Smooth muscle cell of the brain vasculature (primary cell): ENCODE measurements around the gene RIPK4.

ENCODE experiments used
- DNase-seq: peaks from one replicate; pipeline ENCODE4 v3.0.0-alpha.2; 2012; ENCODE audit warnings: low read depth, low spot score

RIPK4 gene

DNA sequence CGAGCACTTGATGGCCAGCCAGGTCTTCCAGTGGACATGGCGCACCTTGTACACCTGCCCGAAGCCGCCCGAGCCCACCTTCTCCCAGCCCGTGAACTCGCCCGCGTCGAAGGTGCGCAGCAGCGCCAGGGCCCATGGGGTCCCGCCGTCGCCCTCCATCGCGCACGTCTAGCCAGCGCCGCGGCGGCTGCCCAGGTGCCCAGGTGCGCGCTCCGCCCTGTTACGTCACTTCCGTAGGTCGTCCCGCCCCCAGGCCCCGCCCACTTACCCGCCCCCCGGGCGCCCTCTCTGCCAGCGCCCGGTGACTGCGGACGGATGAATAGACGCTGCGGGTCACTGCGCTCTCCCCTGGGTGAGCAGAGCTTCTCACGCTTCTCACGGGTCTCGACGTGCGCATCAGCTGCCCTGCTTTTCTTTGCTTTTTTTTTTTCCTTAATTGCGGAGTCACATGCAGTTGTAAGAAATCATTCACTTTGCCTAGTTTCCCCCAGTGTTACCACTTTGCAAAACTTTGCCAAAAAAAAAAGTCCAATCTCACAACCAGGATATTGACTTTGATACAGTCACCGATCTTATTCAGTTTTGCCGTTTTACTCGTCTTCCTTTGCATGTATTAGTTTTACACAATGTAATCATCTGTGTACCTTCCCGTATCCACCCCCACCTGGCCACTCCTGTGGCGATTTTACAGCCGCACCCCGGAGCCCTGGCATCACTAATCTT is at the start of gene RIPK4:
Gene RIPK4 (minus strand): TSS at position 170 of the 723 bp plus-strand sequence. CDS start 11 bp downstream, at position 159.
- DNase-seq: no peak

GRCh38 chr21:41815652-41816582 is 49.1 kb upstream of the RIPK4 start:
- DNase-seq: no peak

DNA sequence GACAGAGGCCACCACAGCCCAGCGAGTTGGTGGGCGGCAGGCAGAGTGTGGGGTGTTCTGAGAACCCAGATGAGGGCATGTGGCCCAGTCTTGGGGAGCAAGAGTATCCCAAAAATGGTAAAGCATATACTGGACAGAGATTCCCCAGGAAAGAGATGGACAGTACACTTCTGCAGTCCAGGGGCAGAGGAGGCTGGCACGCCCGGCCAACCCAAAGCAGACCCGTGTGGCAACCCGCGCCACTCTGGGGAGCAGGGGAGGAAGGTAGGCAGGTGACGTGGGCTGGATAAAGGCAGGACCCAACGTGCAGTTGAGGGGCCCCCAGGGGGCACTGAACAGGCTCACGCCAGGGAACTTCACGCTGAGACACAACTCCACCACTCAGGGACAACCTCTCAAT is 46.4 kb upstream of the RIPK4 start:
- no peak for DNase-seq

DNA sequence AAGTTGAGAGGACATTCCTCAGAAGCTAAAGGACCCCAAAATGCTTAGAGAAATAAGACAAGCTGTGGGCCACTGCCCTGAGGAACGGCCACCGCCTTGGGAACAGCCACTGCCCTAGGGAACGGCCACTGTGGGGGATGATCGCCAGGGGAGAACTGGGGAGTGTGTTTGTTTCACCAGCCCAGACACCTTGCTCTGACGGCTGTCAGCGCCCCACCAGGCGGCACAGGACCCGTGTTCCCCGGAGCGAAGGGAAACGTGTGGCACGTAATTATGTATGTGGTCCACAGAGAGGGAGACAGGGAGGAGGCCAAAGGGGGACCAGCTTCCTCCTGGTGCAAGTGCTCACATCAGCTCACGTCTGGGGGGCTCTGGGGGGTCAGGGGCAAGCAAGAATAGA is 45.8 kb upstream of the RIPK4 start:
- no peak for DNase-seq

- no peak for DNase-seq
Observed at GRCh38 chr21:41810597-41810932, 43.7 kb upstream of the RIPK4 start.

DNA sequence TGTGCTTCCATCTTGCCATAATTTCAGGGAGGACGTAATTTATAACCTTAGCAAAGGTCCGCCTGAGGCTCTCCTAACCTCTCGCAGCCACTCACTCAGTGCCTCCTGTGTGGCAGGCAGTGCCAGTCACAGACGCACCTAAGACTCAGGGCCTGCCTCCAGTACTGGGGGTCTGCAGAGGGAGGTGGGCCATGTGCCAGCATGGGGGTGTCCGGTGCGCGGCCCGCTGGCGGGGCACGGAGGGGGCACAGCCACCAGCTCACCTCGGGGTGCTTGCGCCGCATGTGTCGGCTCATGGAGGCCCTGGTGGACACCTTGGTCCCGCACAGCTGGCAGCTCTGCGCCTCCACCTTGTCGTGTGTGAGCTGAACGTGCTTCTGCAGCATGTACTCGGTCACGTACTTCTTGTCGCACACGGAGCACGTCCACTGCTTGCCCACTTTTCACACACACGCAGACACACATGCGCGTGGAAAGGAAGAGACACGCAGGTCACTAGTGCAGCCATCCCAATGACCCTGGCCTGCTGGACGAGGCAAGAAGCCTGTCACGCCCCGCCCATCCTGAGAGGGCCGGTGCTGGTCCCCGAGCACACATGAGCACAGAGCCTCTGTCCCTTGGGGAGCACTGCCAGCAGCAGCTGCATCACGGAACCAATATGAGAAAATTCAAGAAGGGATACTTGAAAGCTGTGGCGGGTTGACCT is 43.2 kb upstream of the RIPK4 start:
- DNase-seq: no peak

DNA sequence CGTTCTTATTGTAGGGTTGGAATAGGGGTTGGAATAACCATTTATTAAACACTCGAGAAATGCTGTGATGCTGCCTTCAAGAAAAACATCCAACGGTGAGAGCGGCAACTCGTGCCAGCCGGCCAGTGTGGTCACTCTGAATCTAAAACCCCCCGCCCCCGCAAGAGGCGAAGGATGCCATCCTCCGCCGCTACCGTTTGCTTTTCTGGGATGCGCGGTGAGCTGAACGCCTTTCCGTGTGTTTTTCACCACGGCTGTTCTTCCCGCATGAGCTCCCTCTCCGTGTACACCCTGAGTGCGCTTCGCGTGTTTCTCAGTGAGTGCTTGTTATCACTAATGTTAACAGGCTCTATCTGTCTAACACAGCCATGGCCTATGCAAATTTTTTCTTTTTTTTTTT is 42.0 kb upstream of the RIPK4 start:
- no peak for DNase-seq

GRCh38 chr21:41808094-41808493 is 41.2 kb upstream of the RIPK4 start:
- DNase-seq: no peak

DNA sequence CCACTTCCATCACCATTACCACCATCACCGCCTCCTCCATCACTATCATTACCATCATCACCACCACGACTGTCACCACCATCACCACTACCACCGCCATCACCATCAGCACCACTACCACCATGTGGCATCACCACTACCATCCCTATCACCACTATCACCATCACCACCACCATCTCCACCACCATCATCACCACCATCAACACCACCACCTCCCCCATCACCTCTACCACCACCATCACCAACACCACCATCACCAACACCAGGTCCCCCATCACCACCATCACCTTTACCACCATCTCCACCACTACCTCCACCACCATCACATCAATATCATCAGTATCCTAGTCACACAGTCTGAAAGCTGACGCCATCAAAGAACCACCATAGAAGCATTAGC is 39.9 kb upstream of the RIPK4 start:
- no peak for DNase-seq

- no peak for DNase-seq
Observed at GRCh38 chr21:41805643-41806042, 38.8 kb upstream of the RIPK4 start.

DNA sequence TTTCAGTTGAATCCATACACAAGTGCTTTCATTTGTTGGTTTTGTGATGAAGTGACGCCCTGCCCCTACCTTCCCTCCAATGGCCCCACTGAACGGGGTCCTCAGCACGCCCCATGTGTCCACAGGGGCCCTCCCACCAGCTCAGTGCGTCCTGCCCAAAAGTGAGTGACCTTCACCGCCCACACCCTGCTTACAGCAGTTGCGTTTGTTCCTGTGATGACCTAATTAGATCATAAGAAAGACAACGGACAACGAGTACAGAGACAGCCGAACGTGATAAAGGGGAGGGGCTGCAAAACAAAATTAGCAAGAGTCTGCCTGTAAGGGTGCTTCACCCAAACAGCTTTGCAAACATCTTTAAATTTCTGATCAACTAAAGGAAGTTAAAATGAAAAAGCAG is 38.2 kb upstream of the RIPK4 start:
- DNase-seq: no peak

DNA sequence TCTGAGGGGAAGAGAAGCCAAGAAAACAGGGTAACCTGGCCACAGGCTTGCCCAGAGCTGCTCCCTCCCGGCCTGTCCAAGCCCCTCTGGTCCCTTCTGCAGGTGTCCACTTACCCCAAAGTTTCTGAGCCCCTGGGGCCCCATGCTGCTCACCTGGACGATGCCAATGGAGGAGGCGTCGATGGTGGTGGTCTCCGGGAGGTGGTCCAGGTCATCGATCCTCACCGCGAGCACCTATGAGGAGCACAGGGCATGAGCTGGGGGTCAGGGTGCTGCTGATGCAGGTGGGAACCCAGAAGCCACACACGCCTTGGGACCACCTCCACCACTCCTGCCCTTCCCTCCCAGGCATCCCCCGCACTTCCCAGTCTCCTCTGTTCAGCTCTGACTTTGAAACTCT is 37.5 kb upstream of the RIPK4 start:
- DNase-seq: no peak

GRCh38 chr21:41803316-41803715 is 36.5 kb upstream of the RIPK4 start:
- DNase-seq: peak; percentile 13

DNA sequence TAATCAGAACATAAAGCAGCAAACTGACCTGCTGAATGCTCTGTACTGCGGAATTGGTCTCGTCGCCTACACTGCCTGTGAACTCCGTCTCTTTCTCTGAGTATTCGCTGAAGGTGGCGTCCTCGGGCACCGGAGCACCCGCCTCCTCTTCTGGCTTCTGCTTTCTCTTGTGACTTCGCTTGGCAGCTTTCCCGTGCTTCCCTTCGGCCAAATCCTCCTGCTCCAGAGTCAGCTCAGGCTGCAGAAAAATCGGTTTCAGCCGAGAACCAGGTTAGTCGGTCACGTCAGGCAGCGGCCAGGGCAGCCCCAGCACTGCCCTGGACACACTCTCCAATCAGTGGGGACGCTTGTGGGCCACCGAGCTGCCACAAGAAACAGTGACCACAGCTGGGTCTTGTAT is 35.8 kb upstream of the RIPK4 start:
- no peak for DNase-seq

DNA sequence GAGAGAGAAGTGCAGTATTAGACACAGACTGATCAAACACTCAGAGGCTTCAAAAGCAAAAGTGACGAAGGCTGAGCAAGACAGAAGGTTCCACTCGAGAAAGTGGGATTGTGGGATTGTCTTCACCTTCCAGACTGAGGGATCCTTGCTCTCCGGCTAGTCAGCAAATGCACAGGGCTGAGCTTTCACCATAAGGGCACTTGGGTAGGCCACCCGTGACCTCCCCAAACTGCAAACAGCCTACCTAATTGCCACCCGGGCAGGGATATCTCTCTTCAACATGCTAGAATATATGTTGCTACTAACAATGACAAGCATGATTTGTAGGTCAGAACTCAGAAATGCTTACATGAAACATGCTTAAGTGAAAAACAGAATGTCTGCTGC is 35.3 kb upstream of the RIPK4 start:
- no peak for DNase-seq

DNA sequence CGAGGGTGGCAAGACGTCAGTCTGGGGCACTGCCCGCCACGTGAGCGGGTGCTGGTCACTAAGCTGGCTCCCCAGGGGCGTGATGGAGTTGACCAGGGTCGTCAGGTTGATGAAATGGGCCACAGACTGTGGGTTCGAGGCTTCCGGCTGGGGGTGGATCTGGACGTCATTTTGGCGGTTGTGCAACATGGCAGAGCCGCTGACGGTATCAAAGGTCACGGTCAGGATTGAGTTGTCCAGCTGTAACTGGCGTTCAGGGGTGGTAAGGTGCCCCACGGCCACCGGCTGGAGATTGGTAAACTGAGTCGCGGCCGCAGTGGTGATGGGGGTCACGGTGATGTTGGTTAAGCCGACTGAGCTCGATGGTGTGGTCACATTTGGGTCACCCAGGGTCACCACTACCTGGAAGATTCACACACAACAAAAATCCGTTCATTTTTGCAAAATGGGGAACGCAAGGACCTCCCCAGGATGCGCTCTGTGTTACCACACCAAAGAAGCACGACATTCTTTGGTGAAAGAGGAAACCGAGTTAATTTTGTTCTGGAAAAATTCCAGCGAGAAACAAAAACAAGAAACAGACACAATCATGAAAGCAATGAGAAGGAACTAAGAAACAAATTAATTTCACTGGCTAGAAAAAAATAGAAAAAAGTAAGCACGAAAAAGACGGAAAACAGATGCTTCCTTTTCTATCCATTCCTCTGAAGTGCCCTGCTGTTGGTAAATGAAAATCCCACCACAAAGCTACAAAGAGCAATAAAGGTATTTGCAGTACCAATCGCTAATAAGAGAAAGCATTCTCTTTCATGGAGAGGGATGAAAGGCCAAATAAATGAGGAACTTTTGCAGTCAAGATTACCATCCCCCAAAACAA is 34.7 kb upstream of the RIPK4 start:
- no peak for DNase-seq

GRCh38 chr21:41800425-41801320 is 33.8 kb upstream of the RIPK4 start:
- no peak for DNase-seq

GRCh38 chr21:41799763-41800162 is 32.9 kb upstream of the RIPK4 start:
- no peak for DNase-seq

- no peak for DNase-seq
Observed at GRCh38 chr21:41798326-41798725, 31.5 kb upstream of the RIPK4 start.

- DNase-seq: no peak
Observed at GRCh38 chr21:41796476-41797080, 29.7 kb upstream of the RIPK4 start.
